GM21528 (cell line): ENCODE measurements around the gene KLK4.

Experiments used
- ATAC-seq: cut with Tn5 transposase; IDR thresholded peaks from one replicate; pipeline ENCODE4 v1.9.1; 2021; ENCODE audit warnings: mild to moderate bottlenecking, moderate library complexity; ENCODE audit not compliant: unreplicated experiment, low FRiP score

KLK4 gene

DNA sequence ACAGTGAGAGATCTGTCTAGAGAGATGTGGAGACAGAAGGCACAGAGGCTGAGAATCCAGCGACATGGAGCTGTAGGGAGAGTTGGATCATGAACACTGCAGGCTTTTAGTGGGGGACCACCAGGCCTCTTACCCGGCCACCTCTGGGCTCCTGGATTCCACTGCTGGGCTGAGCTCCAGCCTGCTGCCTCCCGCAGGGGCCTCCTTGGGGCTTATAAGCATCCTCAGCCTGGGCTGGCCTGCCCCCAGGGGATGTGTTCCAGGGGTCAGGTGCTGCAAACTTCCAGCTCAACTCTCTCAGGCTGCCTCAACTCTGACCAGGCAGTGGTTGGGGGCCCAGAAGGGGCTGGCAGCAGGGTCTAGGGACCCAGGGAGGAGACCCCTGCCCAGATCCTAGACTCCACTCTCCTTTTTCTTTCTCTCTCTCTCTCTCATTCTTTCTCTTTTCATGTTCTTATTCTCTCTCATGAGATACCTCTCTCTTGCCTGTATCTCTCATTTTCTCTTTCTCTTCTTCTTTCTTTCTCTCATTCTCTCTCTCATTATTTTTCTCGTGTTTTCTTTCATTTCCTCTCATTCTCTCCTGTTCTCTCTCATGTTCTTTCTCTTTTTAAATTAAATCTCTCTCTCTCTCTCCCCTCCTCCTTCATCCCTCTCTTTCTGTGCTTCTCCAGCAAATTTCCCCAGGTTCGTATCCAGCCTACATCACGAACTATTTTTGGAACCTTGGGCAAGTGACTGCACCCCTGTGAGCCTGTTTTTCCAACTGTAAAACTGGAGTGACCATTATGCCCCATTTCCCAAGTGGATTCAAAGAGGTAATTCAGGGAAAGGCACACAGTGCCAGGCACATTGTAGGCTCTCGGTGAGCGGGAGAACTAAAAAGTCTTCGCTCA, at the start of gene KLK4:
Gene KLK4 (minus strand): TSS at position 190 of the 896 bp plus-strand sequence. CDS start 657 bp downstream, outside the sequence.
- ATAC-seq = no peak

- ATAC-seq = no peak
Observed at GRCh38 chr19:50959731-50960500, 48.7 kb upstream of the KLK4 start.

- ATAC-seq = no peak
Observed at GRCh38 chr19:50957587-50957986, 46.4 kb upstream of the KLK4 start.

DNA sequence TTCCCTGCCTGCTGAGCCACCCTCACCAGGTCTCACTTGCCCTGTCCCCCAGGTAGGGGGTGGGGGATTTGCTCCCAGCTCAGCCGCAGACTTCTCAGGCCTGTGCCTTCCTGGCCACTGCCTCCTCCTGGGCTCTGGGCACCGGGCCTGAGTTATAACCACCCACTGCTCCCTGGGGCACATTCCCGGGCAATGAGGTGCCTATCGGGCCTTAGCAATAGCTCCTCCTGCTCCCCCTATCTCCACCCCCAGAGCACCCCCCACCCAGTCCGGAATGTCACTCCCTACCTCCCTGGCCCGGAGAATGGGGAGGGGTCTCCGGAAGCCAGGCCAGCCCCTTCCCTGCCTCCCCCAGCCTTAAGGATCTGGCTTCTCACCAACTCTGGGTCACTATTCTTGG, 41.7 kb upstream of the KLK4 start, which contains the start of gene KLK5:
Gene KLK5 (minus strand): TSS at position 129 of the 400 bp plus-strand sequence. CDS start 381 bp downstream, outside the sequence.
- ATAC-seq = no peak

GRCh38 chr19:50949861-50950260, 38.7 kb upstream of the KLK4 start:
- ATAC-seq = no peak

GRCh38 chr19:50947123-50947522, 35.9 kb upstream of the KLK4 start:
- no peak for ATAC-seq

- no peak for ATAC-seq
Observed at GRCh38 chr19:50944795-50945194, 33.6 kb upstream of the KLK4 start.

GRCh38 chr19:50943074-50943828, 32.1 kb upstream of the KLK4 start:
- no peak for ATAC-seq

- no peak for ATAC-seq
Observed at GRCh38 chr19:50939596-50939995, 28.4 kb upstream of the KLK4 start.

DNA sequence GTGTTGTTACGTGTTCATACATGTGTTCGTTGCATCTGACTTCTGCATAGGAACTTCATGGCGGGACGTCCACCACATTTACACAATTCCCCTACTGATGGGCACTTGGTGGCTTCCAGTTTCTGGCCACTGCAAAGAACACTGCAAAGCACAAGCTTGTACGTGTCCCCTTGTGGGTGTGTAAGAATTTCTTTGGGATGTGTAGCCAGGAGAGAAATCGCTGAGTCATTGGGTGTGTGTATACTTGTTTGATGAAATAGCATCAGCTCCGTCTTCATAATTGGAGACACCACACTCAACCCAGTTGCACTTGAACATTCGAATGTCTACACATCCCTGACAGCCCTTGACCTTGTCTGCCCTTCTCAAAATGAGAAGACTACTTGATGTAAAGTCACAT, 22.4 kb upstream of the KLK4 start:
- ATAC-seq = no peak

- ATAC-seq = no peak
Observed at GRCh38 chr19:50932690-50933083, 21.5 kb upstream of the KLK4 start.

DNA sequence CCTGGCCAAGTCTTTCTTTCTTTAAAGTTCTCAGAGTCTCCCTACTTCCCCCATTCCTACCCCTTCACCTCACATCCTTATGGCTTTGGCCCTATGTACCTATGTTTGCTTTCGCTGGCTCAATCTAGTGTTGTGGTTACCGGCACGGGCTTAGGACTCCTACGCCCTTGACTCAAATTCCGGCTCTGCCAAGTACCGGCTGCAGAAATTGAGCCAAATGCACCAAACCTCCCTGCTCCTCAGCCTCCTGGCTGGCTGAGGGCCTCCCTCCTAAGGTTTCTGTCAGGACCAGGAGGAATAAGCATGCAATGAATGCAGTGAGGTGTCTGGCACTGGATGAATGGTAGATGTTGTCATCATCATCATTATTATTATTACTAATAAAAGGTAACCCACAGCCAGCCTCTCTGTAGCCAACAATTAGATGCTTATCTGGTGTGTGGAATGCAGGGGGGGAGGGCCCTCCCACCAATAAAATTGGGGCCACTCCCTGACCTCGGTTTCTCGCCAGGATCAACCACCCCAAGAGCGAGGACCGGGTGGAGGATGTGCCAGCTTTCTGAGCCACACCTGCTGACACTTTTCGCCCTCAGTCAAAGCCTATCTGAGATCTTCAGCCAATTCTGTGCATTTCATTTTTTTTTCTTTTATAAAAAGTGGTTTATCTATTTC, 21.0 kb upstream of the KLK4 start:
- no peak for ATAC-seq

GRCh38 chr19:50931023-50931422, 19.8 kb upstream of the KLK4 start:
- no peak for ATAC-seq

GRCh38 chr19:50928831-50929230, 17.6 kb upstream of the KLK4 start:
- ATAC-seq = no peak

GRCh38 chr19:50926144-50926543, 14.9 kb upstream of the KLK4 start:
- no peak for ATAC-seq

DNA sequence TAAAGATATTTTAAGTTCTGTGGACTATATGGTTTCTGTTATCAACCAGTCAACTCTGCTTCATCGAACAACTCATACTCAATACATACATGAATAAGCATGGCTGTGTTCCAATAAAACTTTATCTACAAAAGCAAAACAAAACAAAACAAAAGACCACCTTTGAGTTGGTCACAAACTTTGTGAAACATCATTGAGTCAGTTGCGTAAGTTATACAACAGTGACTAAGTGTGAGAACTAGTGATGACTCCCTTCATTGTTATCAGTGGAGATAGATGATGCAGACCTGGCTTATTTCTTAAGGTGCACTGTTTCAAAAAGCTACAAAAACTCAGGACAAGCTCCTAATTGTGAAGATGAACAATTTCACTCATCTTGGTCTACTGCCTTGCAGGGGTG, 14.5 kb upstream of the KLK4 start:
- ATAC-seq = no peak

DNA sequence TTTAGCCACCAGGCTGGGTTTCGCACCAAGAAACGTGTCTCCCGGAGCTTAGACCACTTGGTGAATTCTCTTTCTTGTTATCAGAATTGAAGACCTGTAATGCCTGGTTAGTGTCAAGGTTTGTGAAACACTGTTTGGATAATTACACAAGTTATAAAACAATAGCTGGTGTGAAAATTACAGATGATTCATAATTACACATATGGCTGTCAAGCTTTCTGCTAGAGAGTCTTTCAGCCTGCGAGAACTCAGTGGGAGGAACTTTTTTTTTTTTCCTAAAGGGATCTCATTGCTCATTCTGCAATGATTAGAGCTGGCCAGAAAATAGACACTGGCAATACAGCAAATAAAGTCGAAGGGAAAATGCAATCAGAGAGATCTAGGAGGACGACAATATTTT, 13.4 kb upstream of the KLK4 start:
- no peak for ATAC-seq

GRCh38 chr19:50922317-50922853, 11.2 kb upstream of the KLK4 start:
- no peak for ATAC-seq

- ATAC-seq = no peak
Observed at GRCh38 chr19:50921426-50922316, 10.5 kb upstream of the KLK4 start.
